ENCODE measurements around the gene MIB1. TPM values are rescaled to one million over a fixed set of nuclear protein-coding genes. Genes with fewer than 3 reads are reported as not detected.

The MIB1 gene
- total and polyA plus RNA-seq, 2 experiments from 2014 or later: 10.8 to 56.7 TPM

DNA sequence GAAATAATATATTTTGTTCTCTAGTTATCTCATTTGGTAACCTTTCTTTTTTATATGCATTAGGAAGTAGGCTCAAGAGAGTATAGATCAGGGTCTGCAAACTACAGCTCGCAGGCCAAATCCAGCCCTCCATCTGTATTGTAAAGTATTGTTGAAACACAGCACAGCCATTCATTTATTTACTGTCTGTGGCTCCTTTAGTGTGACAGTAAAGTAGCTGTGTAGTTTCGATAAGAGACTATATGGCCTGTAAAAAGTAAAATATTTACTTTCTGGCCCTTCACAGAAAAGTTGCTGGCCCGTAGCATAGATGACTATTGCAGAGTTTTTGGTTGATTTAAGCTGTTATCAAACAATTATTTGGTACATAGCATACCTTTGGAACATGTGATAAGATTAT lies 67.6 kb downstream of the MIB1 start (continued):
- TF ChIP-seq, protein P1, sequence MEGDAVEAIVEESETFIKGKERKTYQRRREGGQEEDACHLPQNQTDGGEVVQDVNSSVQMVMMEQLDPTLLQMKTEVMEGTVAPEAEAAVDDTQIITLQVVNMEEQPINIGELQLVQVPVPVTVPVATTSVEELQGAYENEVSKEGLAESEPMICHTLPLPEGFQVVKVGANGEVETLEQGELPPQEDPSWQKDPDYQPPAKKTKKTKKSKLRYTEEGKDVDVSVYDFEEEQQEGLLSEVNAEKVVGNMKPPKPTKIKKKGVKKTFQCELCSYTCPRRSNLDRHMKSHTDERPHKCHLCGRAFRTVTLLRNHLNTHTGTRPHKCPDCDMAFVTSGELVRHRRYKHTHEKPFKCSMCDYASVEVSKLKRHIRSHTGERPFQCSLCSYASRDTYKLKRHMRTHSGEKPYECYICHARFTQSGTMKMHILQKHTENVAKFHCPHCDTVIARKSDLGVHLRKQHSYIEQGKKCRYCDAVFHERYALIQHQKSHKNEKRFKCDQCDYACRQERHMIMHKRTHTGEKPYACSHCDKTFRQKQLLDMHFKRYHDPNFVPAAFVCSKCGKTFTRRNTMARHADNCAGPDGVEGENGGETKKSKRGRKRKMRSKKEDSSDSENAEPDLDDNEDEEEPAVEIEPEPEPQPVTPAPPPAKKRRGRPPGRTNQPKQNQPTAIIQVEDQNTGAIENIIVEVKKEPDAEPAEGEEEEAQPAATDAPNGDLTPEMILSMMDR (conservative IDR thresholded peaks at IDR 0.05; ENCODE audit: low read depth in 2 of 2): no peak
- no peak for TF ChIP-seq POLR2AphosphoS5 (IDR thresholded peaks at IDR 0.05; ENCODE audit: low read depth)
- TF ChIP-seq, protein P2, sequence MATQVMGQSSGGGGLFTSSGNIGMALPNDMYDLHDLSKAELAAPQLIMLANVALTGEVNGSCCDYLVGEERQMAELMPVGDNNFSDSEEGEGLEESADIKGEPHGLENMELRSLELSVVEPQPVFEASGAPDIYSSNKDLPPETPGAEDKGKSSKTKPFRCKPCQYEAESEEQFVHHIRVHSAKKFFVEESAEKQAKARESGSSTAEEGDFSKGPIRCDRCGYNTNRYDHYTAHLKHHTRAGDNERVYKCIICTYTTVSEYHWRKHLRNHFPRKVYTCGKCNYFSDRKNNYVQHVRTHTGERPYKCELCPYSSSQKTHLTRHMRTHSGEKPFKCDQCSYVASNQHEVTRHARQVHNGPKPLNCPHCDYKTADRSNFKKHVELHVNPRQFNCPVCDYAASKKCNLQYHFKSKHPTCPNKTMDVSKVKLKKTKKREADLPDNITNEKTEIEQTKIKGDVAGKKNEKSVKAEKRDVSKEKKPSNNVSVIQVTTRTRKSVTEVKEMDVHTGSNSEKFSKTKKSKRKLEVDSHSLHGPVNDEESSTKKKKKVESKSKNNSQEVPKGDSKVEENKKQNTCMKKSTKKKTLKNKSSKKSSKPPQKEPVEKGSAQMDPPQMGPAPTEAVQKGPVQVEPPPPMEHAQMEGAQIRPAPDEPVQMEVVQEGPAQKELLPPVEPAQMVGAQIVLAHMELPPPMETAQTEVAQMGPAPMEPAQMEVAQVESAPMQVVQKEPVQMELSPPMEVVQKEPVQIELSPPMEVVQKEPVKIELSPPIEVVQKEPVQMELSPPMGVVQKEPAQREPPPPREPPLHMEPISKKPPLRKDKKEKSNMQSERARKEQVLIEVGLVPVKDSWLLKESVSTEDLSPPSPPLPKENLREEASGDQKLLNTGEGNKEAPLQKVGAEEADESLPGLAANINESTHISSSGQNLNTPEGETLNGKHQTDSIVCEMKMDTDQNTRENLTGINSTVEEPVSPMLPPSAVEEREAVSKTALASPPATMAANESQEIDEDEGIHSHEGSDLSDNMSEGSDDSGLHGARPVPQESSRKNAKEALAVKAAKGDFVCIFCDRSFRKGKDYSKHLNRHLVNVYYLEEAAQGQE (IDR thresholded peaks at IDR 0.05; ENCODE audit: unreplicated experiment): no peak
- no peak for TF ChIP-seq CREB1 (CRISPR knock-in tag; IDR thresholded peaks at IDR 0.05; ENCODE audit: low read depth)
- no peak for TF ChIP-seq ZNF114 (CRISPR knock-in tag; IDR thresholded peaks at IDR 0.05)
- TF ChIP-seq ZNF331 (CRISPR knock-in tag; IDR thresholded peaks at IDR 0.05; ENCODE audit: low read depth): no peak
- TF ChIP-seq, protein P3, sequence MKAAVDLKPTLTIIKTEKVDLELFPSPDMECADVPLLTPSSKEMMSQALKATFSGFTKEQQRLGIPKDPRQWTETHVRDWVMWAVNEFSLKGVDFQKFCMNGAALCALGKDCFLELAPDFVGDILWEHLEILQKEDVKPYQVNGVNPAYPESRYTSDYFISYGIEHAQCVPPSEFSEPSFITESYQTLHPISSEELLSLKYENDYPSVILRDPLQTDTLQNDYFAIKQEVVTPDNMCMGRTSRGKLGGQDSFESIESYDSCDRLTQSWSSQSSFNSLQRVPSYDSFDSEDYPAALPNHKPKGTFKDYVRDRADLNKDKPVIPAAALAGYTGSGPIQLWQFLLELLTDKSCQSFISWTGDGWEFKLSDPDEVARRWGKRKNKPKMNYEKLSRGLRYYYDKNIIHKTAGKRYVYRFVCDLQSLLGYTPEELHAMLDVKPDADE (IDR thresholded peaks at IDR 0.05): no peak
- TF ChIP-seq STAT1 (IDR thresholded peaks at IDR 0.05; ENCODE audit: unreplicated experiment): no peak

DNA sequence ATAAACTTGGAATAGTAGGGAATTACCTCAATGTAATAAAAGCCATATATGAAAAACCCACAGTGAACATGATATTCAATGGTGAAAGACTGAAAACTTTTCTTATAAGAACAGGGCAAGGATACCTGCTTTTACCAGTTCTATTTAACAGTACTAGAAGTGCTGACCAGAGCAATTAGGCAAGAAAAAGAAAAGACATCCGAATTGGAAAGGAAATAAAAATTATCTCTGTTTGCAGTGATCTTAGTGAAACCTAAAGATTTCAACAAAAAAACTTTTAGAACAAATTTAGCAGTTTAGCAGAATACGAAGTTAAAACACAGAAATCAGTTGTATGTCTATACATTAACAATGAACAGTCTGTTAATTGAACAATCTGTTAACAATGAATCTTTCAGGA lies 69.1 kb downstream of the MIB1 start:
- no peaks in the 10 kb centered on the region for H3K4me1 Mint-ChIP-seq
- no peak overlapping the region for H3K4me3 Mint-ChIP-seq
- TF ChIP-seq, protein P3 (IDR thresholded peaks at IDR 0.05): no peak
- TF ChIP-seq JUNB (IDR thresholded peaks at IDR 0.05; ENCODE audit: unreplicated experiment) (no peak), POLR2AphosphoS5 (IDR thresholded peaks at IDR 0.05; ENCODE audit: low read depth) (no peak)
- TF ChIP-seq, protein P4, sequence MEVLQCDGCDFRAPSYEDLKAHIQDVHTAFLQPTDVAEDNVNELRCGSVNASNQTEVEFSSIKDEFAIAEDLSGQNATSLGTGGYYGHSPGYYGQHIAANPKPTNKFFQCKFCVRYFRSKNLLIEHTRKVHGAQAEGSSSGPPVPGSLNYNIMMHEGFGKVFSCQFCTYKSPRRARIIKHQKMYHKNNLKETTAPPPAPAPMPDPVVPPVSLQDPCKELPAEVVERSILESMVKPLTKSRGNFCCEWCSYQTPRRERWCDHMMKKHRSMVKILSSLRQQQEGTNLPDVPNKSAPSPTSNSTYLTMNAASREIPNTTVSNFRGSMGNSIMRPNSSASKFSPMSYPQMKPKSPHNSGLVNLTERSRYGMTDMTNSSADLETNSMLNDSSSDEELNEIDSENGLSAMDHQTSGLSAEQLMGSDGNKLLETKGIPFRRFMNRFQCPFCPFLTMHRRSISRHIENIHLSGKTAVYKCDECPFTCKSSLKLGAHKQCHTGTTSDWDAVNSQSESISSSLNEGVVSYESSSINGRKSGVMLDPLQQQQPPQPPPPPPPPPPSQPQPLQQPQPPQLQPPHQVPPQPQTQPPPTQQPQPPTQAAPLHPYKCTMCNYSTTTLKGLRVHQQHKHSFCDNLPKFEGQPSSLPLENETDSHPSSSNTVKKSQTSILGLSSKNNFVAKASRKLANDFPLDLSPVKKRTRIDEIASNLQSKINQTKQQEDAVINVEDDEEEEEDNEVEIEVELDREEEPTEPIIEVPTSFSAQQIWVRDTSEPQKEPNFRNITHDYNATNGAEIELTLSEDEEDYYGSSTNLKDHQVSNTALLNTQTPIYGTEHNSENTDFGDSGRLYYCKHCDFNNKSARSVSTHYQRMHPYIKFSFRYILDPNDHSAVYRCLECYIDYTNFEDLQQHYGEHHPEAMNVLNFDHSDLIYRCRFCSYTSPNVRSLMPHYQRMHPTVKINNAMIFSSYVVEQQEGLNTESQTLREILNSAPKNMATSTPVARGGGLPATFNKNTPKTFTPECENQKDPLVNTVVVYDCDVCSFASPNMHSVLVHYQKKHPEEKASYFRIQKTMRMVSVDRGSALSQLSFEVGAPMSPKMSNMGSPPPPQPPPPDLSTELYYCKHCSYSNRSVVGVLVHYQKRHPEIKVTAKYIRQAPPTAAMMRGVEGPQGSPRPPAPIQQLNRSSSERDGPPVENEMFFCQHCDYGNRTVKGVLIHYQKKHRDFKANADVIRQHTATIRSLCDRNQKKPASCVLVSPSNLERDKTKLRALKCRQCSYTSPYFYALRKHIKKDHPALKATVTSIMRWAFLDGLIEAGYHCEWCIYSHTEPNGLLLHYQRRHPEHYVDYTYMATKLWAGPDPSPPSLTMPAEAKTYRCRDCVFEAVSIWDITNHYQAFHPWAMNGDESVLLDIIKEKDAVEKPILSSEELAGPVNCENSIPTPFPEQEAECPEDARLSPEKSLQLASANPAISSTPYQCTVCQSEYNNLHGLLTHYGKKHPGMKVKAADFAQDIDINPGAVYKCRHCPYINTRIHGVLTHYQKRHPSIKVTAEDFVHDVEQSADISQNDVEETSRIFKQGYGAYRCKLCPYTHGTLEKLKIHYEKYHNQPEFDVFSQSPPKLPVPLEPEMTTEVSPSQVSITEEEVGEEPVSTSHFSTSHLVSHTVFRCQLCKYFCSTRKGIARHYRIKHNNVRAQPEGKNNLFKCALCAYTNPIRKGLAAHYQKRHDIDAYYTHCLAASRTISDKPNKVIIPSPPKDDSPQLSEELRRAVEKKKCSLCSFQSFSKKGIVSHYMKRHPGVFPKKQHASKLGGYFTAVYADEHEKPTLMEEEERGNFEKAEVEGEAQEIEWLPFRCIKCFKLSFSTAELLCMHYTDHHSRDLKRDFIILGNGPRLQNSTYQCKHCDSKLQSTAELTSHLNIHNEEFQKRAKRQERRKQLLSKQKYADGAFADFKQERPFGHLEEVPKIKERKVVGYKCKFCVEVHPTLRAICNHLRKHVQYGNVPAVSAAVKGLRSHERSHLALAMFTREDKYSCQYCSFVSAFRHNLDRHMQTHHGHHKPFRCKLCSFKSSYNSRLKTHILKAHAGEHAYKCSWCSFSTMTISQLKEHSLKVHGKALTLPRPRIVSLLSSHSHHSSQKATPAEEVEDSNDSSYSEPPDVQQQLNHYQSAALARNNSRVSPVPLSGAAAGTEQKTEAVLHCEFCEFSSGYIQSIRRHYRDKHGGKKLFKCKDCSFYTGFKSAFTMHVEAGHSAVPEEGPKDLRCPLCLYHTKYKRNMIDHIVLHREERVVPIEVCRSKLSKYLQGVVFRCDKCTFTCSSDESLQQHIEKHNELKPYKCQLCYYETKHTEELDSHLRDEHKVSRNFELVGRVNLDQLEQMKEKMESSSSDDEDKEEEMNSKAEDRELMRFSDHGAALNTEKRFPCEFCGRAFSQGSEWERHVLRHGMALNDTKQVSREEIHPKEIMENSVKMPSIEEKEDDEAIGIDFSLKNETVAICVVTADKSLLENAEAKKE (CRISPR knock-in tag; IDR thresholded peaks at IDR 0.05): no peak

More for the DNA sequence above, 69.1 kb downstream of the MIB1 start:
- Mint-ChIP-seq H3K27ac (no peak overlapping the region), H3K9me3 (peaks cover 14% of the 10 kb centered on the region; the same call in 2 of the 3 replicates), H3K27me3 (ENCODE audit: insufficient read depth, low read depth, poor library complexity) (no peaks in the 10 kb centered on the region), H3K36me3 (ENCODE audit: low read depth) (peaks cover 55% of the 10 kb centered on the region)
- Histone ChIP-seq H3K27ac (ENCODE audit: low read depth) (no peak overlapping the region), H3K4me3 (no peak overlapping the region), H3K9me2 (ENCODE audit: insufficient read depth) (no peaks in the 10 kb centered on the region), H3F3A (replicated peaks; ENCODE audit: low read depth) (no peaks in the 10 kb centered on the region), H4K20me1 (replicated peaks; ENCODE audit: insufficient read depth) (no peaks in the 10 kb centered on the region), H2AFZ (no peak overlapping the region), H3K4me2 (no peak overlapping the region), H3K79me2 (replicated peaks; ENCODE audit: insufficient read depth) (no peaks in the 10 kb centered on the region), H3K36me3 (ENCODE audit: insufficient read depth) (peaks cover 16% of the 10 kb centered on the region), H3K27me3 (ENCODE audit: insufficient read depth) (no peaks in the 10 kb centered on the region), H3K4me1 (ENCODE audit: insufficient read depth) (no peaks in the 10 kb centered on the region)
- no peak for ATAC-seq
- no peak for DNase-seq (ENCODE audit: low spot score)

Data from GM23338 (cell line).